Colonic mucosa (tissue), 4 donors: ENCODE data around the gene SURF6. TPM values are rescaled to one million over a fixed set of nuclear protein-coding genes. Genes with fewer than 3 reads are reported as not detected.
A peak's percentile ranks its signal among the peaks of the same experiment; 100 is the strongest.

Source experiments
- DNase-seq: peaks from one replicate; pipeline ENCODE4 v3.0.0-alpha.2; 2020
- H3K27ac ChIP-seq: fragments of 200-600 bp; one replicate; pipeline ENCODE4 v1.8.0; 2021
- H3K27me3 ChIP-seq: fragments of 200-600 bp; one replicate; pipeline ENCODE4 v1.8.0; 2021
- H3K36me3 ChIP-seq: fragments of 200-600 bp; one replicate; pipeline ENCODE4 v1.8.0; 2021
- H3K4me1 ChIP-seq: fragments of 200-600 bp; one replicate; pipeline ENCODE4 v1.8.0; 2021; ENCODE audit warnings: mild to moderate bottlenecking
- H3K4me3 ChIP-seq: fragments of 200-600 bp; one replicate; pipeline ENCODE4 v1.8.0; 2021
- H3K9ac ChIP-seq, 2 donors: one replicate each; pipeline ENCODE4 v1.7.0; 2013; ENCODE audit warnings: control low read depth in 2 of 2, low read depth in 2 of 2, low read length in 2 of 2
- H3K9me3 ChIP-seq: fragments of 200-600 bp; one replicate; pipeline ENCODE4 v1.8.0; 2021
- intact Hi-C: fragments of 100-400 bp; cut with DNase I; formaldehyde crosslinking; loops from one replicate; pipeline ENCODE4 v1.14.1; 2022
- total RNA-seq, 2 donors: library from RNA; stranded (reverse); fragmentation: NEBNext Ultra II Directional in 1 of 2; extraction: Animal tissue kit (Norgen Biotek cat#: 25700) in 1 of 2; gene quantifications; one replicate each; pipeline ENCODE4 v1.2.1, GENCODE V29; 2021
- TF ChIP-seq, protein P1 (sequence below): fragments of 200-600 bp; IDR thresholded peaks from one replicate; pipeline ENCODE4 v1.8.0; 2022; ENCODE audit warnings: antibody characterized with exemption, mild to moderate bottlenecking
- donor health status: healthy.
- donor health status: DM: no; HTN: no; CAD: no.
- donor health status: DM: no; HTN: no; CAD: no.

The SURF6 gene
- 10 to 100 TPM; 16.0 to 41.2 TPM for total RNA-seq

GRCh38 chr9:133335924-133336811 is at the start of gene SURF6:
Gene SURF6, minus strand, starts transcription at chr9:133336188. Its CDS starts 56 bp downstream, at chr9:133336132.
- intact Hi-C loops, result no loop called here
- peak; percentile 94 for DNase-seq
- H3K9ac ChIP-seq, result peak within 1 kb of the TSS; percentile 83
- TF ChIP-seq, protein P1, sequence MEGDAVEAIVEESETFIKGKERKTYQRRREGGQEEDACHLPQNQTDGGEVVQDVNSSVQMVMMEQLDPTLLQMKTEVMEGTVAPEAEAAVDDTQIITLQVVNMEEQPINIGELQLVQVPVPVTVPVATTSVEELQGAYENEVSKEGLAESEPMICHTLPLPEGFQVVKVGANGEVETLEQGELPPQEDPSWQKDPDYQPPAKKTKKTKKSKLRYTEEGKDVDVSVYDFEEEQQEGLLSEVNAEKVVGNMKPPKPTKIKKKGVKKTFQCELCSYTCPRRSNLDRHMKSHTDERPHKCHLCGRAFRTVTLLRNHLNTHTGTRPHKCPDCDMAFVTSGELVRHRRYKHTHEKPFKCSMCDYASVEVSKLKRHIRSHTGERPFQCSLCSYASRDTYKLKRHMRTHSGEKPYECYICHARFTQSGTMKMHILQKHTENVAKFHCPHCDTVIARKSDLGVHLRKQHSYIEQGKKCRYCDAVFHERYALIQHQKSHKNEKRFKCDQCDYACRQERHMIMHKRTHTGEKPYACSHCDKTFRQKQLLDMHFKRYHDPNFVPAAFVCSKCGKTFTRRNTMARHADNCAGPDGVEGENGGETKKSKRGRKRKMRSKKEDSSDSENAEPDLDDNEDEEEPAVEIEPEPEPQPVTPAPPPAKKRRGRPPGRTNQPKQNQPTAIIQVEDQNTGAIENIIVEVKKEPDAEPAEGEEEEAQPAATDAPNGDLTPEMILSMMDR, result no peak
- H3K27me3 ChIP-seq, result no peaks in the 10 kb centered on the region
- H3K4me1 ChIP-seq, result peaks cover 18% of the 10 kb centered on the region
- H3K36me3 ChIP-seq, result peaks cover 24% of the 10 kb centered on the region
- H3K27ac ChIP-seq, result peak within 1 kb of the TSS; percentile 56
- H3K9me3 ChIP-seq, result no peaks in the 10 kb centered on the region
- H3K4me3 ChIP-seq, result peak within 1 kb of the TSS; percentile 96

GRCh38 chr9:133385452-133385851 is 49.5 kb upstream of the SURF6 start:
- no peak for DNase-seq
- Histone ChIP-seq H3K4me1 (no peaks in the 10 kb centered on the region), H3K4me3 (no peak overlapping the region), H3K36me3 (no peaks in the 10 kb centered on the region), H3K9ac (no peak overlapping the region), H3K27ac (no peak overlapping the region), H3K27me3 (no peaks in the 10 kb centered on the region), H3K9me3 (no peaks in the 10 kb centered on the region)
- TF ChIP-seq, protein P1, result no peak
- intact Hi-C loops, result no loop called here

DNA sequence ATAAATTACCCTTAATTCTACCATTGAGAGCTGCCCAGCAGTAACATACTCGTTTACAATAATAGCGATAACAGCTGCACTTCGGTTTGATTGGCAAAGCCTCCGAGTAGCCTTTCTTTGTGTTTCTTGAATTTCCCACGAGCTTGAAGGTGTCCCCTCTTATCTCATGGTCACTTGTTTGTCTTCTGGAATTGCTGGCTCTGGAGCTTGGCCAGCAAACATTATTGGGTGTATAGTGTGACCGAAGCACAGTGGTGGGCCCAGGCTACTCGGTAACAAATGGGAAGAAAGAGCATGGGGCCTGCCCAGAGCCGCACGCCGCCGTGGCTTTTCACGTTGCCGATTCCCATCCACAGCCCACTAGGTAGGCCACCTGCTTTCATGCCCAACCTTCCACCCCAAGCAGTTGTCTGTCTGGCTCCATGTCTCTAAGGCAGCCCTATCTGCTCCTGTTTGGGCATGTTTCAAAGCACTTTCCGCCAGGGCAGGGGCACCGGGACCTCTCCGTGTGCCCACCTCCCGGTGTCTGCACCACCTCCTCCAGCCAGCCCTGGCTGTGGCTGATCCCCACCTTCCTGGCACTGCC is 48.8 kb upstream of the SURF6 start:
- H3K9ac ChIP-seq, result no peak overlapping the region
- H3K36me3 ChIP-seq, result no peaks in the 10 kb centered on the region
- no peaks in the 10 kb centered on the region for H3K9me3 ChIP-seq

GRCh38 chr9:133383438-133383837 is 47.5 kb upstream of the SURF6 start:
- H3K36me3 ChIP-seq, result no peaks in the 10 kb centered on the region
- H3K27ac ChIP-seq, result no peak overlapping the region
- no peaks in the 10 kb centered on the region for H3K4me1 ChIP-seq
- TF ChIP-seq, protein P1, result no peak
- H3K4me3 ChIP-seq, result no peak overlapping the region
- no peak overlapping the region for H3K9ac ChIP-seq
- no peak for DNase-seq
- H3K27me3 ChIP-seq, result no peaks in the 10 kb centered on the region
- intact Hi-C loops, result no loop called here
- H3K9me3 ChIP-seq, result no peaks in the 10 kb centered on the region

More for the DNA sequence above, 48.8 kb upstream of the SURF6 start:
- Histone ChIP-seq H3K27ac (no peak overlapping the region), H3K4me1 (no peaks in the 10 kb centered on the region), H3K27me3 (no peaks in the 10 kb centered on the region), H3K4me3 (no peak overlapping the region)
- TF ChIP-seq, protein P1, result no peak
- intact Hi-C loops, result no loop called here
- DNase-seq, result no peak

- no peak for DNase-seq
- intact Hi-C loops, result no loop called here
- H3K27me3 ChIP-seq, result no peaks in the 10 kb centered on the region
- H3K27ac ChIP-seq, result no peak overlapping the region
- H3K36me3 ChIP-seq, result no peaks in the 10 kb centered on the region
- H3K9ac ChIP-seq, result no peak overlapping the region
- H3K4me3 ChIP-seq, result no peak overlapping the region
- TF ChIP-seq, protein P1, result no peak
- H3K9me3 ChIP-seq, result no peaks in the 10 kb centered on the region
- no peaks in the 10 kb centered on the region for H3K4me1 ChIP-seq
These were observed 46.6 kb upstream of the SURF6 start for GRCh38 chr9:133382507-133383141.
